B cell (primary cell): ENCODE results near the gene DAPK3. TPM values are rescaled to one million over a fixed set of nuclear protein-coding genes. Genes with fewer than 3 reads are reported as not detected.
"Not testable (repeated sequence)": the region's sequence is repeated elsewhere in the genome, so short reads cannot be mapped to it uniquely, and the experiment has no call there.

Source experiments
- ATAC-seq: fragments of 200-7000 bp; cut with Tn5 transposase; one replicate; pipeline ENCODE4 v1.10.0; 2021; ENCODE audit warnings: low read depth, mild to moderate bottlenecking, moderate number of reproducible peaks, moderate library complexity
- CTCF ChIA-PET: fragments of 350-600 bp; sonication (Branson Sonifier 250); formaldehyde crosslinking; loops from one replicate; lab custom pipeline; 2021; ENCODE audit warnings: antibody characterized with exemption, inconsistent platforms; lab: Charles Lee
- POLR2A ChIA-PET: fragments of 350-600 bp; sonication (Branson Sonifier 250); formaldehyde crosslinking; loops from one replicate; lab custom pipeline; 2021; ENCODE audit warnings: antibody characterized with exemption; lab: Charles Lee
- DNase-seq: peaks from one replicate; pipeline ENCODE4 v3.0.0; 2013
- H2AFZ ChIP-seq: 2 replicates; pipeline ENCODE4 v1.6.1; 2012; ENCODE audit warnings: mild to moderate bottlenecking, low read depth, low read length; ENCODE audit not compliant: insufficient read depth, poor library complexity, severe bottlenecking
- H3K27ac ChIP-seq, 2 donors: 1 replicate in 1 of 2; 2 replicates in 1 of 2; pipeline ENCODE4 v1.5.1; 2012 to 2013; ENCODE audit warnings: low read length in 2 of 2, mild to moderate bottlenecking in 2 of 2, moderate library complexity in 1 of 2
- H3K27me3 ChIP-seq, 4 experiments: fragments of 200-600 bp in 1 of 4; sonication (generic) in 1 of 4; replicated peaks in 1 of 4; 1 replicate in 2 of 4; 2 replicates in 2 of 4; pipeline versions ENCODE4 v1.6.1 to v1.7.0; 2013 to 2016; ENCODE audit warnings: low read length in 3 of 4, mild to moderate bottlenecking in 2 of 4, mixed read lengths in 1 of 4, moderate library complexity in 1 of 4; ENCODE audit not compliant: insufficient read depth in 4 of 4, control insufficient read depth in 3 of 4; ENCODE audit errors: control extremely low read depth in 1 of 4
- H3K36me3 ChIP-seq, 2 experiments: replicated peaks in 1 of 2; 1 replicate in 1 of 2; 2 replicates in 1 of 2; pipeline versions ENCODE4 v1.6.1 to v1.7.1; 2013; ENCODE audit warnings: low read length in 1 of 2; ENCODE audit not compliant: insufficient read depth in 2 of 2, control insufficient read depth in 1 of 2; ENCODE audit errors: control extremely low read depth in 1 of 2, extremely low read depth in 1 of 2
- H3K4me1 ChIP-seq, 2 donors: fragments of 200-600 bp in 1 of 2; sonication (generic) in 1 of 2; 1 replicate in 1 of 2; 2 replicates in 1 of 2; pipeline versions ENCODE4 v1.5.1 to v1.6.1; 2013 to 2017; ENCODE audit warnings: low read length in 2 of 2; ENCODE audit not compliant: control insufficient read depth in 2 of 2, insufficient read depth in 2 of 2
- H3K4me2 ChIP-seq: replicated peaks from 2 replicates; pipeline ENCODE3; 2012; ENCODE audit warnings: mild to moderate bottlenecking, low read depth, low read length; ENCODE audit not compliant: poor library complexity, severe bottlenecking
- H3K4me3 ChIP-seq, 5 experiments: fragments of 200-600 bp in 1 of 5; sonication (generic) in 1 of 5; 1 replicate in 3 of 5; 2 replicates in 2 of 5; pipeline versions ENCODE4 v1.5.1 to v1.7.0; 2011 to 2016; ENCODE audit warnings: low read length in 4 of 5, mild to moderate bottlenecking in 4 of 5, low read depth in 2 of 5, control low read depth in 1 of 5, moderate library complexity in 1 of 5; ENCODE audit not compliant: insufficient read depth in 1 of 5; ENCODE audit errors: control extremely low read depth in 1 of 5, extremely low read depth in 1 of 5
- H3K79me2 ChIP-seq: fragments of 200-600 bp; sonication (generic); one replicate; pipeline ENCODE4 v1.6.0; 2016; ENCODE audit warnings: low read length; ENCODE audit not compliant: control insufficient read depth, insufficient read depth
- H3K9ac ChIP-seq: fragments of 200-600 bp; sonication (generic); 2 replicates; pipeline ENCODE4 v1.6.1; 2017; ENCODE audit warnings: mild to moderate bottlenecking, low read length, moderate library complexity
- H3K9me3 ChIP-seq, 3 donors: one replicate each; pipeline versions ENCODE4 v1.6.1 to v1.7.1; 2013; ENCODE audit warnings: low read length in 2 of 3; ENCODE audit not compliant: control insufficient read depth in 2 of 3, insufficient read depth in 1 of 3; ENCODE audit errors: control extremely low read depth in 1 of 3
- H4K20me1 ChIP-seq: 2 replicates; pipeline ENCODE4 v1.6.0; 2012; ENCODE audit warnings: mild to moderate bottlenecking, low read length; ENCODE audit not compliant: insufficient read depth, control insufficient read depth, poor library complexity, severe bottlenecking
- H3K27ac Mint-ChIP-seq: one replicate; pipeline ENCODE4 v1.8.0; 2021; ENCODE audit warnings: mixed read lengths
- H3K27me3 Mint-ChIP-seq: one replicate; pipeline ENCODE4 v1.8.0; 2021; ENCODE audit warnings: mixed read lengths
- H3K4me1 Mint-ChIP-seq: one replicate; pipeline ENCODE4 v1.8.0; 2021; ENCODE audit warnings: mixed read lengths
- H3K4me3 Mint-ChIP-seq: one replicate; pipeline ENCODE4 v1.8.0; 2021; ENCODE audit warnings: mixed read lengths
- H3K9me3 Mint-ChIP-seq: one replicate; pipeline ENCODE4 v1.8.0; 2022; ENCODE audit warnings: mixed read lengths; ENCODE audit not compliant: insufficient read depth
- EZH2 ChIP-seq: IDR thresholded peaks from 2 replicates; pipeline ENCODE4 v1.6.1; 2012; ENCODE audit warnings: borderline replicate concordance, low read depth, mild to moderate bottlenecking, moderate library complexity, low read length; ENCODE audit not compliant: insufficient read depth, poor library complexity, severe bottlenecking
- WGBS: methylation state at CpG from one replicate; pipeline ENCODE4 v1.1.5; 2013; ENCODE audit warnings: missing lambda C conversion rate; ENCODE audit not compliant: insufficient coverage; 5-methylcytosine and 5-hydroxymethylcytosine counted together
- intact Hi-C: fragments of 100-400 bp; cut with micrococcal nuclease; formaldehyde crosslinking; loops from one replicate; pipeline ENCODE4 v1.10.0; 2022
- polyA plus RNA-seq: library from polyadenylated mRNA; depleted of rRNA; stranded (reverse); fragments of >200 nt; gene quantifications from 2 replicates; pipeline ENCODE4 v1.2.3, GENCODE V29; 2012
- total RNA-seq, 2 donors: library from RNA; stranded (reverse); fragments of 120-200 nt in 1 of 2; gene quantifications; 1 replicate in 1 of 2; 2 replicates in 1 of 2; pipeline versions ENCODE4 v1.2.3 to v1.2.4, GENCODE V29; 2013 to 2022
- TF ChIP-seq, protein P1 (sequence below): fragments of 200-600 bp; IDR thresholded peaks from one replicate; pipeline ENCODE4 v1.8.0; 2022; ENCODE audit warnings: antibody characterized with exemption, mild to moderate bottlenecking

Gene DAPK3
- total and polyA plus RNA-seq, 2 donors (not counting 1 experiment from before 2014, with no cell fraction given), result 32.6 to 47.4 TPM

DNA sequence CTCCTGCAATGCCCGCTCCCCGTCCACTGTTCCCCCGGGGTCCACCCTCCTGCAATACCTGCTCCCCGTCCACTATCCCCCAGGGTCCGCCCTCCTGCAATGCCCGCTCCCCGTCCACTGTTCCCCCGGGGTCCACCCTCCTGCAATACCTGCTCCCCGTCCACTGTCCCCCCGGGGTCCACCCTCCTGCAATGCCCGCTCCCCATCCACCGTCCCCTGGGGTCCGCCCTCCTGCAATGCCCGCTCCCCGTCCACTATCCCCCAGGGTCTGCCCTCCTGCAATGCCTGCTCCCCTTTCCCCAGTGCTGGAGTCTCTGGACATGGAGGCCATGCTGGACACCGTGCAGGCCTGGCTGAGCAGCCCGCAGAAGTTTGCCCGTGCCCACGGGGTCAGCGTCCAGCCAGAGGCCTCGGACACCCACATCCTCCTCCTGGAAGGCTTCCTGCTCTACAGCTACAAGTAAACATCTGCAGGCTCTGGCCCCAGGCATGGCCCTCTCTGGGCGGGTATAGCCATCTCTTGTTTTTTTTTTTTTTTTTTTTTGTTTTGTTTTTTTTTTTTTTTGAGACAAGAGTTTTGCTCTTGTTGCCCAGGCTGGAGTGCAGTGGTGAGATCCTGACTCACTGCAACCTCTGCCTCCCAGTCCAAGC, 32.5 kb downstream of the DAPK3 start:
- DNase-seq, H2AFZ ChIP-seq, CTCF ChIA-PET, H3K79me2 ChIP-seq, intact Hi-C loops, H3K27ac ChIP-seq, H3K4me3 ChIP-seq, H3K9me3 Mint-ChIP-seq, ATAC-seq, H4K20me1 ChIP-seq, H3K4me2 ChIP-seq, H3K27me3 Mint-ChIP-seq, POLR2A ChIA-PET, H3K9me3 ChIP-seq, H3K4me3 Mint-ChIP-seq, H3K4me1 ChIP-seq, H3K36me3 ChIP-seq, H3K4me1 Mint-ChIP-seq, H3K27me3 ChIP-seq, H3K27ac Mint-ChIP-seq, H3K9ac ChIP-seq: not testable (repeated sequence)
- WGBS, result 97% methylated on average over 7 of the region's 22 CpGs

DNA sequence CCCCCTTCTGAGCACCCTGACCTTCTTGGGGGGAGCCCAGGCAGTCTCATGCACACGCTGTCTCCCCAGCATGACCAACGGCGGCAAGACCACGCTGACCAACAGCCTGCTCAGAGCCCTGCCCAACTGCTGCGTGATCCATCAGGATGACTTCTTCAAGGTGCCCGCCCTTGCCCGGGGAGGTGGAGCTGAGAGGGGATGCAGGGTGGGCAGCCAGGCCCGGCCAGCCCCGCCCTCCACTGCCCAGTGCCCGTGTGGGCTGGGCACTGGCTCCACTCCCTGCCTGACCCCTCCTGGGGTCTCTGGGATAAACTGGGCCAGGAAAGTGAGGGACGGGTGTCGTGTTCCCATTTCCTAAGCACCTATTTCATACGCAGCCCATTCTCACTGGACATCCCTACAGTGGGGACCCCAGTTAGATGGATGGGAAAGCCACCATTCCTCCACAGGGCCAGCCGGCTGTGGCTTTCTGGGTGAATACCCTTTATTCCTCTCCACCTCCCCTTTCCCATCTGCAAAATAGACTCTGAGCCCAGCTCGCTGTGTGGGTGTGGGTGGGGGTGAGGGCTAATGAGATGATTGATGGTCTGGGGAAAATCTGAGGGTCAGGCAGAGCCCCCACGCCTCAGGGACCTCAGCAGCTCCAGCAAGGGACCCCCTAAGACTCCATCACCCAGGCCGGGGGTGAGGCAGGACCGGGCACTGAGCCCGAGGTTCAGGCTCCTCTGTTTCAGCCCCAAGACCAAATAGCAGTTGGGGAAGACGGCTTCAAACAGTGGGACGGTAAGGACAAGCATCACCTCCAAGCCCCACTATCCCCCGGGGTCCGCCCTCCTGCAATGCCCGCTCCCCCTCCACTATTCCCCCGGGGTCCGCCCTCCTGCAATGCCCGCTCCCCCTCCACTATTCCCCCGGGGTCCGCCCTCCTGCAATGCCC, 34.1 kb downstream of the DAPK3 start:
- Histone ChIP-seq H3K4me1 (no peaks in the 10 kb centered on the region), H3K27me3 (peaks cover 0 to 13% (median 6%) of the 10 kb centered on the region in 4 experiments), H3K27ac (no peak overlapping the region), H3K36me3 (no peaks in the 10 kb centered on the region), H2AFZ (no peak overlapping the region), H3K4me2 (no peak overlapping the region), H4K20me1 (no peaks in the 10 kb centered on the region), H3K9me3 (no peaks in the 10 kb centered on the region), H3K79me2 (no peaks in the 10 kb centered on the region), H3K4me3 (no peak overlapping the region), H3K9ac (no peak overlapping the region)
- Mint-ChIP-seq H3K27ac (no peak overlapping the region), H3K4me1 (no peaks in the 10 kb centered on the region), H3K27me3 (peaks cover 1% of the 10 kb centered on the region), H3K4me3 (no peak overlapping the region), H3K9me3 (no peaks in the 10 kb centered on the region)
- ChIA-PET CTCF (no interaction called here), POLR2A (no interaction called here)
- intact Hi-C loops, result no loop called here
- DNase-seq (no peak), ATAC-seq (no peak)
- 85% methylated on average over 19 of the region's 29 CpGs for WGBS
- no peak for TF ChIP-seq EZH2
- TF ChIP-seq, protein P1, sequence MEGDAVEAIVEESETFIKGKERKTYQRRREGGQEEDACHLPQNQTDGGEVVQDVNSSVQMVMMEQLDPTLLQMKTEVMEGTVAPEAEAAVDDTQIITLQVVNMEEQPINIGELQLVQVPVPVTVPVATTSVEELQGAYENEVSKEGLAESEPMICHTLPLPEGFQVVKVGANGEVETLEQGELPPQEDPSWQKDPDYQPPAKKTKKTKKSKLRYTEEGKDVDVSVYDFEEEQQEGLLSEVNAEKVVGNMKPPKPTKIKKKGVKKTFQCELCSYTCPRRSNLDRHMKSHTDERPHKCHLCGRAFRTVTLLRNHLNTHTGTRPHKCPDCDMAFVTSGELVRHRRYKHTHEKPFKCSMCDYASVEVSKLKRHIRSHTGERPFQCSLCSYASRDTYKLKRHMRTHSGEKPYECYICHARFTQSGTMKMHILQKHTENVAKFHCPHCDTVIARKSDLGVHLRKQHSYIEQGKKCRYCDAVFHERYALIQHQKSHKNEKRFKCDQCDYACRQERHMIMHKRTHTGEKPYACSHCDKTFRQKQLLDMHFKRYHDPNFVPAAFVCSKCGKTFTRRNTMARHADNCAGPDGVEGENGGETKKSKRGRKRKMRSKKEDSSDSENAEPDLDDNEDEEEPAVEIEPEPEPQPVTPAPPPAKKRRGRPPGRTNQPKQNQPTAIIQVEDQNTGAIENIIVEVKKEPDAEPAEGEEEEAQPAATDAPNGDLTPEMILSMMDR, result no peak
